Measurements from ENCODE around the gene SP6.

- TF ChIP-seq CTCF (IDR thresholded peaks at IDR 0.05 in 2 of 3, conservative IDR thresholded peaks at IDR 0.05 in 1 of 3; ENCODE audit: borderline replicate concordance in 1 of 3, insufficient read depth in 1 of 3, low read depth in 2 of 3, low read length in 2 of 3) (no peak), POLR2A (IDR thresholded peaks at IDR 0.05; ENCODE audit: borderline replicate concordance, extremely low read depth, insufficient read depth, insufficient read length) (no peak), POLR2AphosphoS5 (IDR thresholded peaks at IDR 0.05; ENCODE audit: low read depth, low read length) (no peak), EZH2 (IDR thresholded peaks at IDR 0.05) (no peak)
Observed at GRCh38 chr17:47808036-47808829, 42.7 kb downstream of the SP6 start.

All from HCT116 (cell line).